ENCODE results near the gene TULP3. TPM values are rescaled to one million over a fixed set of nuclear protein-coding genes. Genes with fewer than 3 reads are reported as not detected.
A peak's percentile ranks its signal among the peaks of the same experiment; 100 is the strongest.

TULP3 gene
- total and polyA plus RNA-seq, 2 experiments from 2014 or later = 19.0 to 22.9 TPM

DNA sequence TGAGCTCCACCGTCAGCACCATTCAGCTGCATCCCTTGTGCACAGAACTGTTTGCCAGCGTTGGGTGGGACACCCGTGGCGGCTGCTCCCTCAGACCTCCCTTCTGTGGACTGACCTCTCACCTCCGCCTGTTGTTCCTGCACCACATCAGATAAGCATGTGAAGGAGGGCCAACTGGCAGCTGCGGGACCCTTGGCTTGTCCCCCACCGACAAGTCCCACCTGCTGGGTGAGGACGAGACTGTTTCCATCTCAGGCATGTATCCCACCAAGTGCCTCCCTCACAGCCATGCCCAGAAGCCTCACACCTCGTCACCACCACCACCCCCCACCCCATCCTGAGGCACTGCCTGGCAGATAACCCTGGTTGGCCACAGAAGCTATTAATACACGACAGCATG, 49.9 kb downstream of the TULP3 start:
- Histone ChIP-seq H3K4me3 (no peak overlapping the region), H4K20me1 (ENCODE audit: insufficient read depth, poor library complexity, severe bottlenecking) (no peaks in the 10 kb centered on the region), H3K79me2 (no peaks in the 10 kb centered on the region), H3K4me2 (no peak overlapping the region), H2AFZ (no peak overlapping the region), H3K9me2 (replicated peaks; ENCODE audit: insufficient read depth) (no peaks in the 10 kb centered on the region), H3K36me3 (replicated peaks; ENCODE audit: insufficient read depth, low read depth) (no peaks in the 10 kb centered on the region), H3K4me1 (ENCODE audit: insufficient read depth) (no peaks in the 10 kb centered on the region), H3K27ac (no peak overlapping the region), H3K9me3 (ENCODE audit: low read depth) (no peaks in the 10 kb centered on the region), H3K27me3 (no peaks in the 10 kb centered on the region)
- DNase-seq (ENCODE audit: low spot score) = no peak
- no peak for TF ChIP-seq EZH2 (IDR thresholded peaks at IDR 0.05; ENCODE audit: borderline replicate concordance)
- no peak for TF ChIP-seq CTCF (IDR thresholded peaks at IDR 0.05; ENCODE audit: poor library complexity)
- TF ChIP-seq EZH2phosphoT487 (IDR thresholded peaks at IDR 0.05; ENCODE audit: low read depth, severe bottlenecking, unreplicated experiment) = no peak
- WGBS (ENCODE audit: low lambda C conversion rate, missing lambda C conversion rate) = 73% methylated on average over 10 of the region's 10 CpGs

GRCh38 chr12:2941524-2941923, 50.8 kb downstream of the TULP3 start:
- Histone ChIP-seq H4K20me1 (ENCODE audit: insufficient read depth, poor library complexity, severe bottlenecking) (no peaks in the 10 kb centered on the region), H3K27me3 (no peaks in the 10 kb centered on the region), H3K9me3 (ENCODE audit: low read depth) (no peaks in the 10 kb centered on the region), H3K27ac (no peak overlapping the region), H3K4me1 (ENCODE audit: insufficient read depth) (no peaks in the 10 kb centered on the region), H2AFZ (no peak overlapping the region), H3K79me2 (no peaks in the 10 kb centered on the region), H3K36me3 (replicated peaks; ENCODE audit: insufficient read depth, low read depth) (no peaks in the 10 kb centered on the region), H3K9me2 (replicated peaks; ENCODE audit: insufficient read depth) (no peaks in the 10 kb centered on the region), H3K4me2 (no peak overlapping the region), H3K4me3 (no peak overlapping the region)
- WGBS (ENCODE audit: low lambda C conversion rate, missing lambda C conversion rate) = 68% methylated on average over 8 of the region's 8 CpGs
- no peak for DNase-seq (ENCODE audit: low spot score)
- TF ChIP-seq CTCF (IDR thresholded peaks at IDR 0.05; ENCODE audit: poor library complexity) = no peak
- no peak for TF ChIP-seq EZH2 (IDR thresholded peaks at IDR 0.05; ENCODE audit: borderline replicate concordance)
- no peak for TF ChIP-seq EZH2phosphoT487 (IDR thresholded peaks at IDR 0.05; ENCODE audit: low read depth, severe bottlenecking, unreplicated experiment)

DNA sequence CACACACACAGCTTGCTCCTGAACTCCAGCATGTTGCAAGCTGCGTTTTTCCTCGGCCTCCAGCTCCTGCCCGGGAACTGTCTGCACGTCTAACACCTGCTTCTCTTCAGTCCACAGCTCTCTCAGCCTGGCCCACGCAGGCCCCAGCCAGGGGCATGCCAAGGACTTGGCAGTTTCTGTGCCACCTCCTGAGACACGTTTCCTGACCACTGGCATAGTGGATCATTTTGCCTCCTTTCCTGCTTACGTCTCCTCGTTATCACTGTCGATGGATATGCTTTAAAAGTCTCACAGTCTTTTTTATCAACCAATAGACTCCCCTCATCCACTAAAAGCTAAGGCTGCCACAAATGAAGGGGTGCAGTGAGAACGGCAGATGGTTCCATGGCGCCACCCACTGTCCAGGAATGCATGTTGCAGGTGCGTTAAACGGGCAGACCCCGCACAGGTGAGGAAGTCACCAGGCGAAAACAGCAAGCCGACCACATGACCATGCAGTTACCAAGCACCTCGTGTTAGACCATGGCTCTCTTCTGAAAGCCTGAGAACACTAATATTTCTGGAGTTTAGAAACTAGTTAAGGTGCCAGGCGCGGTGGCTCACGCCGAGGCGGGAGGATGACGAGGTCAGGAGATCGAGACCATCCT, 53.8 kb downstream of the TULP3 start:
- H3K36me3 ChIP-seq (replicated peaks; ENCODE audit: insufficient read depth, low read depth) = no peaks in the 10 kb centered on the region
- no peaks in the 10 kb centered on the region for H4K20me1 ChIP-seq (ENCODE audit: insufficient read depth, poor library complexity, severe bottlenecking)
- H3K79me2 ChIP-seq = no peaks in the 10 kb centered on the region
- 44% methylated on average over 24 of the region's 24 CpGs for WGBS (ENCODE audit: low lambda C conversion rate, missing lambda C conversion rate)
- H3K9me2 ChIP-seq (replicated peaks; ENCODE audit: insufficient read depth) = no peaks in the 10 kb centered on the region
- no peak overlapping the region for H3K4me3 ChIP-seq
- no peak overlapping the region for H3K4me2 ChIP-seq
- no peaks in the 10 kb centered on the region for H3K27me3 ChIP-seq
- H3K9me3 ChIP-seq (ENCODE audit: low read depth) = no peaks in the 10 kb centered on the region
- H2AFZ ChIP-seq = no peak overlapping the region
- no peaks in the 10 kb centered on the region for H3K4me1 ChIP-seq (ENCODE audit: insufficient read depth)
- TF ChIP-seq EZH2 (IDR thresholded peaks at IDR 0.05; ENCODE audit: borderline replicate concordance) = no peak
- peak; percentile 69 for TF ChIP-seq CTCF (IDR thresholded peaks at IDR 0.05; ENCODE audit: poor library complexity)
- no peak overlapping the region for H3K27ac ChIP-seq
- DNase-seq (ENCODE audit: low spot score) = peak; percentile 66

Measured in hepatocyte (in vitro differentiated cells).